HCT116 (cell line): ENCODE data around the gene ELF2. TPM values are rescaled to one million over a fixed set of nuclear protein-coding genes. Genes with fewer than 3 reads are reported as not detected.

ENCODE experiments used
- ATAC-seq: fragments of 200-7000 bp; cut with Tn5 transposase; 2 replicates; pipeline ENCODE4 v1.9.1; 2020; ENCODE audit warnings: mild to moderate bottlenecking, moderate library complexity
- BruUV-seq: library from RNA; stranded (reverse); fragments of 400-500 nt; replicated peaks from 2 replicates; lab custom pipeline; 2021; lab: Mats Ljungman, UMichigan
- CTCF ChIA-PET: fragments of 300-600 bp; sonication (Branson Sonifier 250); formaldehyde crosslinking; loops from one replicate; lab custom pipeline; 2021; ENCODE audit warnings: antibody characterized with exemption; lab: Charles Lee
- POLR2A ChIA-PET: fragments of 300-600, 350-600 bp; sonication (Branson Sonifier 250); formaldehyde crosslinking; loops from one replicate; lab custom pipeline; 2021; ENCODE audit warnings: antibody characterized with exemption; lab: Charles Lee
- RAD21 ChIA-PET, 2 experiments: fragments of 300-600 bp; sonication (Branson Sonifier 250); formaldehyde crosslinking; loops; one replicate each; lab custom pipeline; 2023; ENCODE audit warnings: low total read pairs in 2 of 2; ENCODE audit not compliant: uncharacterized antibody in 2 of 2, unreplicated experiment in 2 of 2, low non-redundant PET in 1 of 2; lab: Charles Lee
- DNase-seq: peaks from one replicate; pipeline ENCODE4 v3.0.0-alpha.2; 2010; ENCODE audit warnings: low read depth, low spot score
- H2AFZ ChIP-seq: fragments of 200-600 bp; shearing (Covaris generic), sonication (generic); 2 replicates; pipeline ENCODE4 v1.6.1; 2017; ENCODE audit warnings: low read depth, mixed run types, mixed read lengths, antibody characterized with exemption, low read length; ENCODE audit not compliant: poor library complexity, severe bottlenecking
- H3K27ac ChIP-seq: 2 replicates; pipeline ENCODE4 v1.5.1; 2012; ENCODE audit warnings: low read depth, low read length
- H3K27me3 ChIP-seq: fragments of 200-600 bp; sonication (generic); 2 replicates; pipeline ENCODE4 v1.6.1; 2016; ENCODE audit warnings: mixed run types, low read length, mixed read lengths; ENCODE audit not compliant: insufficient read depth
- H3K36me3 ChIP-seq, 2 experiments: fragments of 200-500 bp in 1 of 2; fragments of 200-600 bp in 1 of 2; sonication (Bioruptor generic) in 1 of 2; sonication (generic) in 1 of 2; 2 replicates each; pipeline versions ENCODE4 v1.5.1 to v1.6.1; 2014 to 2016; ENCODE audit warnings: low read length in 2 of 2, inconsistent platforms in 1 of 2, mixed read lengths in 1 of 2, mixed run types in 1 of 2; ENCODE audit not compliant: insufficient read depth in 2 of 2, control insufficient read depth in 1 of 2
- H3K4me1 ChIP-seq, 2 experiments: fragments of 200-600 bp in 1 of 2; sonication (generic) in 1 of 2; 2 replicates each; pipeline versions ENCODE4 v1.5.1 to v1.6.1; 2012 to 2017; ENCODE audit warnings: low read length in 2 of 2, inconsistent platforms in 1 of 2, mild to moderate bottlenecking in 1 of 2, mixed read lengths in 1 of 2, mixed run types in 1 of 2, moderate library complexity in 1 of 2; ENCODE audit not compliant: insufficient read depth in 2 of 2, control insufficient read depth in 1 of 2
- H3K4me2 ChIP-seq: fragments of 200-600 bp; sonication (generic); 2 replicates; pipeline ENCODE4 v1.6.1; 2017; ENCODE audit warnings: mixed run types, low read length, mixed read lengths
- H3K4me3 ChIP-seq, 2 experiments: fragments of 200-600 bp in 1 of 2; sonication (generic) in 1 of 2; replicated peaks in 1 of 2; 2 replicates each; pipeline ENCODE4 v1.5.1; 2011 to 2016; ENCODE audit warnings: low read length in 2 of 2, control low read depth in 1 of 2, low read depth in 1 of 2, mild to moderate bottlenecking in 1 of 2, mixed read lengths in 1 of 2, mixed run types in 1 of 2
- H3K79me2 ChIP-seq: fragments of 200-600 bp; sonication (generic); 2 replicates; pipeline ENCODE4 v1.6.1; 2017; ENCODE audit warnings: mild to moderate bottlenecking, mixed run types, low read length, moderate library complexity, mixed read lengths; ENCODE audit not compliant: insufficient read depth
- H3K9ac ChIP-seq: fragments of 200-600 bp; sonication (generic); 2 replicates; pipeline ENCODE4 v1.6.1; 2016; ENCODE audit warnings: low read length, mixed read lengths
- H3K9me2 ChIP-seq: fragments of 200-600 bp; sonication (generic), shearing (Covaris generic); 2 replicates; pipeline ENCODE4 v1.6.1; 2017; ENCODE audit warnings: mixed run types, mild to moderate bottlenecking, moderate library complexity; ENCODE audit not compliant: insufficient read depth
- H3K9me3 ChIP-seq, 2 experiments: fragments of 200-500 bp in 1 of 2; fragments of 200-600 bp in 1 of 2; sonication (Bioruptor generic) in 1 of 2; sonication (generic) in 1 of 2; 2 replicates each; pipeline ENCODE4 v1.6.1; 2014 to 2017; ENCODE audit warnings: low read length in 2 of 2, mixed read lengths in 2 of 2, inconsistent platforms in 1 of 2, low read depth in 1 of 2, mild to moderate bottlenecking in 1 of 2, mixed run types in 1 of 2, moderate library complexity in 1 of 2; ENCODE audit not compliant: control insufficient read depth in 1 of 2, insufficient read depth in 1 of 2
- H4K20me1 ChIP-seq: fragments of 200-600 bp; sonication (generic), shearing (Covaris generic); 2 replicates; pipeline ENCODE4 v1.6.1; 2017; ENCODE audit warnings: mixed run types, mild to moderate bottlenecking, moderate library complexity; ENCODE audit not compliant: insufficient read depth
- ATF3 ChIP-seq: IDR thresholded peaks from 2 replicates; pipeline ENCODE4 v1.6.1; 2012
- CTCF ChIP-seq, 3 experiments: fragments of 200-600 bp in 1 of 3; sonication (generic) in 1 of 3; IDR thresholded peaks in 2 of 3; conservative IDR thresholded peaks in 1 of 3; 2 replicates each; pipeline ENCODE4 v1.5.1; 2012 to 2017; ENCODE audit warnings: low read depth in 2 of 3, low read length in 2 of 3, antibody characterized with exemption in 1 of 3, borderline replicate concordance in 1 of 3, control low read depth in 1 of 3, mild to moderate bottlenecking in 1 of 3, mixed read lengths in 1 of 3, mixed run types in 1 of 3, moderate library complexity in 1 of 3; ENCODE audit not compliant: insufficient read depth in 1 of 3
- EGR1 ChIP-seq: IDR thresholded peaks from 2 replicates; pipeline ENCODE4 v1.6.1; 2012; ENCODE audit warnings: low read depth
- ELF1 ChIP-seq: IDR thresholded peaks from 2 replicates; pipeline ENCODE4 v1.6.1; 2012; ENCODE audit warnings: low read depth, borderline replicate concordance
- POLR2A ChIP-seq: IDR thresholded peaks from 2 replicates; pipeline ENCODE4 v1.7.0; 2011; ENCODE audit warnings: borderline replicate concordance; ENCODE audit not compliant: insufficient read depth, insufficient read length; ENCODE audit errors: extremely low read depth
- REST ChIP-seq: IDR thresholded peaks from 2 replicates; pipeline ENCODE4 v1.6.1; 2012; ENCODE audit warnings: low read depth
- SIN3A ChIP-seq: IDR thresholded peaks from 2 replicates; pipeline ENCODE4 v1.6.1; 2012; ENCODE audit warnings: low read depth
- SP1 ChIP-seq: IDR thresholded peaks from 2 replicates; pipeline ENCODE4 v1.6.1; 2012; ENCODE audit warnings: low read depth
- ZFX ChIP-seq: fragments of 450-650 bp; IDR thresholded peaks from 2 replicates; pipeline ENCODE4 v1.6.1; 2017
- intact Hi-C: fragments of 100-400 bp; cut with micrococcal nuclease; formaldehyde crosslinking; loops from 2 replicates; pipeline ENCODE4 v1.10.0; 2022
- total RNA-seq: library from RNA; stranded (reverse); gene quantifications from one replicate; pipeline ENCODE4 v1.2.1, GENCODE V29; 2021; ENCODE audit not compliant: unreplicated experiment

ELF2 gene
- total RNA-seq, 1 experiment from 2014 or later = 28.2 TPM

- no peak for DNase-seq
- Histone ChIP-seq H3K4me2 (peak overlapping the region; percentile 94), H3K9me2 (no peaks in the 10 kb centered on the region), H3K9me3 (no peaks in the 10 kb centered on the region), H3K27me3 (no peaks in the 10 kb centered on the region), H2AFZ (no peak overlapping the region), H3K79me2 (peaks cover 51% of the 10 kb centered on the region), H3K27ac (peak overlapping the region; percentile 97), H3K36me3 (no peaks in the 10 kb centered on the region), H4K20me1 (no peaks in the 10 kb centered on the region), H3K9ac (peak overlapping the region; percentile 87), H3K4me1 (peaks cover 4 to 21% of the 10 kb centered on the region in 2 experiments; a peak in 3 of 4 replicates), H3K4me3 (peak overlapping the region; percentile 75 to 96)
- ATAC-seq = peak; percentile 33
- no peak for TF ChIP-seq ATF3
- TF ChIP-seq SP1 = no peak
- TF ChIP-seq REST = no peak
- peak; percentile 72 for TF ChIP-seq ELF1
- TF ChIP-seq CTCF (IDR thresholded peaks at IDR 0.05 in 2 of 3, conservative IDR thresholded peaks at IDR 0.05 in 1 of 3; ENCODE audit: borderline replicate concordance in 1 of 3, insufficient read depth in 1 of 3, low read depth in 2 of 3, low read length in 2 of 3) = peak in 2 of 3 experiments; percentile 7 to 9; a peak in 1 of 6 replicates
- no peak for TF ChIP-seq POLR2A
- TF ChIP-seq ZFX = no peak
- TF ChIP-seq EGR1 = peak; percentile 67
- TF ChIP-seq SIN3A = no peak
- RAD21 ChIA-PET = interaction anchor here in 1 of 2 experiments (1.1 kb wide), 1 partner anchor 218 kb away, joined by 3 read pairs; the partner anchor contains the start of gene NAA15
- BruUV-seq = no TSS peak
- intact Hi-C loops = loop anchor here (1.0 to 2.0 kb wide), 3 partner anchors 69 to 218 kb away; partner anchors contain the start of genes ELF2, NAA15 and NOCT
- POLR2A ChIA-PET = no interaction called here
- CTCF ChIA-PET = interaction anchor here (0.8 kb wide), 1 partner anchor 242 kb away, joined by 3 read pairs; no protein-coding TSS in a partner anchor
Measured at GRCh38 chr4:139083607-139083955, 93.4 kb downstream of the ELF2 start.
